ENCODE measurements around the gene PPL.

PPL gene

GRCh38 chr16:4855371-4855770, 81.6 kb downstream of the PPL start:
- Histone ChIP-seq H3K9me3 (no peaks in the 10 kb centered on the region), H3K4me2 (no peak overlapping the region), H3K36me3 (peaks cover 78% of the 10 kb centered on the region), H3K27me3 (no peaks in the 10 kb centered on the region), H3K9ac (no peak overlapping the region), H3K4me3 (no peak overlapping the region), H3K27ac (no peak overlapping the region), H3K4me1 (peaks cover 5% of the 10 kb centered on the region), H4K20me1 (peaks cover 95% of the 10 kb centered on the region)
- no peak for TF ChIP-seq Cebpa-rat (IDR thresholded peaks at IDR 0.05)

- peaks cover 98% of the 10 kb centered on the region for H4K20me1 ChIP-seq
- no peak overlapping the region for H3K4me3 ChIP-seq
- H3K9ac ChIP-seq: no peak overlapping the region
- H3K27ac ChIP-seq: no peak overlapping the region
- no peaks in the 10 kb centered on the region for H3K27me3 ChIP-seq
- H3K9me3 ChIP-seq: no peaks in the 10 kb centered on the region
- peaks cover 26% of the 10 kb centered on the region for H3K4me1 ChIP-seq
- no peak for TF ChIP-seq Cebpa-rat (IDR thresholded peaks at IDR 0.05)
- no peak overlapping the region for H3K4me2 ChIP-seq
- peaks cover 48% of the 10 kb centered on the region for H3K36me3 ChIP-seq
Measured at GRCh38 chr16:4852221-4852872, 84.6 kb downstream of the PPL start.

GRCh38 chr16:4850211-4850610, 86.7 kb downstream of the PPL start:
- Histone ChIP-seq H3K36me3 (peaks cover 27% of the 10 kb centered on the region), H3K9me3 (no peaks in the 10 kb centered on the region), H3K4me3 (no peak overlapping the region), H3K4me1 (peaks cover 37% of the 10 kb centered on the region), H3K27ac (no peak overlapping the region), H3K27me3 (no peaks in the 10 kb centered on the region), H3K4me2 (peak overlapping the region; percentile 81), H3K9ac (peak overlapping the region; percentile 99; the same call in 1 of the 2 replicates), H4K20me1 (peaks cover 94% of the 10 kb centered on the region)
- TF ChIP-seq Cebpa-rat (IDR thresholded peaks at IDR 0.05): no peak

- peaks cover 44% of the 10 kb centered on the region for H3K4me1 ChIP-seq
- H3K27ac ChIP-seq: peak overlapping the region; percentile 99
- peaks cover 25% of the 10 kb centered on the region for H3K36me3 ChIP-seq
- H3K4me2 ChIP-seq: peak overlapping the region; percentile 81
- peaks cover 86% of the 10 kb centered on the region for H4K20me1 ChIP-seq
- no peak for TF ChIP-seq Cebpa-rat (IDR thresholded peaks at IDR 0.05)
- H3K9ac ChIP-seq: peak overlapping the region; percentile 99
- no peaks in the 10 kb centered on the region for H3K27me3 ChIP-seq
- no peaks in the 10 kb centered on the region for H3K9me3 ChIP-seq
- H3K4me3 ChIP-seq: peak overlapping the region; percentile 99
Measured at GRCh38 chr16:4847774-4848587, 89.0 kb downstream of the PPL start.

GRCh38 chr16:4846901-4847773, 89.8 kb downstream of the PPL start, which contains the start of the genes GLYR1 and UBN1:
GLYR1 (minus strand) TSS chr16:4847288; CDS start chr16:4847265, 23 bp downstream.
UBN1 (plus strand) TSS chr16:4847481; CDS start chr16:4852918, 5,437 bp downstream.
- peaks cover 30% of the 10 kb centered on the region for H3K36me3 ChIP-seq
- peak within 1 kb of the TSS; percentile 99 for H3K27ac ChIP-seq
- H4K20me1 ChIP-seq: peaks cover 84% of the 10 kb centered on the region
- H3K4me3 ChIP-seq: peak within 1 kb of the TSS; percentile 99
- peak within 1 kb of the TSS; percentile 99 for H3K9ac ChIP-seq
- H3K4me2 ChIP-seq: peak within 1 kb of the TSS; percentile 84
- TF ChIP-seq Cebpa-rat (IDR thresholded peaks at IDR 0.05): no peak
- no peaks in the 10 kb centered on the region for H3K9me3 ChIP-seq
- H3K27me3 ChIP-seq: no peaks in the 10 kb centered on the region
- H3K4me1 ChIP-seq: peaks cover 44% of the 10 kb centered on the region

GRCh38 chr16:4846503-4846900, 90.4 kb downstream of the PPL start:
- H3K4me3 ChIP-seq: peak overlapping the region; percentile 99
- peaks cover 36% of the 10 kb centered on the region for H3K36me3 ChIP-seq
- peaks cover 44% of the 10 kb centered on the region for H3K4me1 ChIP-seq
- no peaks in the 10 kb centered on the region for H3K27me3 ChIP-seq
- peak overlapping the region; percentile 99 for H3K27ac ChIP-seq
- H3K9me3 ChIP-seq: no peaks in the 10 kb centered on the region
- peak overlapping the region; percentile 84 for H3K4me2 ChIP-seq
- H4K20me1 ChIP-seq: peaks cover 79% of the 10 kb centered on the region
- H3K9ac ChIP-seq: peak overlapping the region; percentile 99
- no peak for TF ChIP-seq Cebpa-rat (IDR thresholded peaks at IDR 0.05)

- no peak for TF ChIP-seq Cebpa-rat (IDR thresholded peaks at IDR 0.05)
- Histone ChIP-seq H4K20me1 (peaks cover 72% of the 10 kb centered on the region), H3K36me3 (peaks cover 91% of the 10 kb centered on the region), H3K27me3 (no peaks in the 10 kb centered on the region), H3K27ac (no peak overlapping the region), H3K4me3 (no peak overlapping the region), H3K9ac (no peak overlapping the region), H3K4me1 (peaks cover 14% of the 10 kb centered on the region), H3K9me3 (no peaks in the 10 kb centered on the region), H3K4me2 (no peak overlapping the region)
Measured at GRCh38 chr16:4840984-4841383, 96.0 kb downstream of the PPL start.

GRCh38 chr16:4839942-4840341, 97.0 kb downstream of the PPL start:
- no peak for TF ChIP-seq Cebpa-rat (IDR thresholded peaks at IDR 0.05)
- Histone ChIP-seq H3K36me3 (peaks cover 98% of the 10 kb centered on the region), H3K27me3 (no peaks in the 10 kb centered on the region), H3K4me2 (no peak overlapping the region), H3K9me3 (no peaks in the 10 kb centered on the region), H3K4me1 (peaks cover 5% of the 10 kb centered on the region; the same call in 1 of the 2 replicates), H3K27ac (no peak overlapping the region), H3K9ac (no peak overlapping the region), H3K4me3 (no peak overlapping the region), H4K20me1 (peaks cover 72% of the 10 kb centered on the region)

GRCh38 chr16:4837733-4838501, 99.0 kb downstream of the PPL start:
- H3K4me1 ChIP-seq: peaks cover 13% of the 10 kb centered on the region
- no peak overlapping the region for H3K4me2 ChIP-seq
- TF ChIP-seq Cebpa-rat (IDR thresholded peaks at IDR 0.05): no peak
- peaks cover 100% of the 10 kb centered on the region for H3K36me3 ChIP-seq
- no peaks in the 10 kb centered on the region for H3K9me3 ChIP-seq
- H3K9ac ChIP-seq: no peak overlapping the region
- no peak overlapping the region for H3K27ac ChIP-seq
- no peaks in the 10 kb centered on the region for H3K27me3 ChIP-seq
- no peak overlapping the region for H3K4me3 ChIP-seq
- H4K20me1 ChIP-seq: peaks cover 81% of the 10 kb centered on the region
